Measurements from ENCODE around the gene SLC46A3.

Gene SLC46A3, protein sequence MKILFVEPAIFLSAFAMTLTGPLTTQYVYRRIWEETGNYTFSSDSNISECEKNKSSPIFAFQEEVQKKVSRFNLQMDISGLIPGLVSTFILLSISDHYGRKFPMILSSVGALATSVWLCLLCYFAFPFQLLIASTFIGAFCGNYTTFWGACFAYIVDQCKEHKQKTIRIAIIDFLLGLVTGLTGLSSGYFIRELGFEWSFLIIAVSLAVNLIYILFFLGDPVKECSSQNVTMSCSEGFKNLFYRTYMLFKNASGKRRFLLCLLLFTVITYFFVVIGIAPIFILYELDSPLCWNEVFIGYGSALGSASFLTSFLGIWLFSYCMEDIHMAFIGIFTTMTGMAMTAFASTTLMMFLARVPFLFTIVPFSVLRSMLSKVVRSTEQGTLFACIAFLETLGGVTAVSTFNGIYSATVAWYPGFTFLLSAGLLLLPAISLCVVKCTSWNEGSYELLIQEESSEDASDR

DNA sequence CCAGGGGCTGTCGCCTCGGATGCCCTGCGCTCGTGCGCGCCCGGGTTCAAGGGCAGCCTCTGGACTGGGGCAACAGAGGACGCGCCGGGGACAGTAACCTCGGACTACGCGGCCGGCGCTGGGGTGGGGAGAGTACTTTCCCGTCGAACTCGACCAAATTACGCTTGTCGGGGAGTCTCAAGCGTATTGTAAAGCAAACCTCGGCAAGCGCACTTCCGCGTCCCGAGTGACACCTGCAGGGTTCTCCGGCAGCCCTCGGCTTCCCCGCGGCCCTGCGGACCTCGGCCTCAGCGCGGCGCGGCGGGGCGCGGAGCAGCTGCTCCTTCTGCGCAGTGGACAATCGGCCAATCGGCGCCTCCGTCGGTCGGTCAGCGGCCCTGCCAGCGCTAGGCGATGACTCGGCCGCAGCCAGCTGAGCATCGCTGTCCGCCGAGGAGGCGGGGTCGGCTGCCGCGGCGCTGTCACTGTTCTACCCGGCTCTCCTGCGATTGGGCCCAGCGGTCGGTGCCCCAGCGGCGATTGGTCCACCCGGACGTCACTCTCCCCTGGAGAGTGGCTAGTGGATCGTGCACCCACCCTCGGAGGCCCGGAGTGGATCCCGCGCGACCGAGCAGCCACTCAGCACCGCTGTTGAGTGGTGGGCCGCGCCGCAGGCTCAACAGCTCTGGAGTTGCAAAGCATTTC, at the start of gene SLC46A3:
TSS of gene SLC46A3 (minus strand) at position 428 of the 684 bp plus-strand sequence. CDS start 972 bp downstream, outside the sequence.
- no peak for TF ChIP-seq CTCF (IDR thresholded peaks at IDR 0.05; ENCODE audit: low read length, missing control alignments)
- peak within 1 kb of the TSS; percentile 72 for H3K4me3 ChIP-seq (replicated peaks; ENCODE audit: low read depth, low read length)
- DNase-seq (ENCODE audit: low read depth), result peak; percentile 99

- no peak for DNase-seq (ENCODE audit: low read depth)
- TF ChIP-seq CTCF (IDR thresholded peaks at IDR 0.05; ENCODE audit: low read length, missing control alignments), result no peak
- H3K4me3 ChIP-seq (replicated peaks; ENCODE audit: low read depth, low read length), result no peak overlapping the region
These were observed 45.1 kb upstream of the SLC46A3 start for GRCh38 chr13:28763887-28764286.

GRCh38 chr13:28761586-28761985, 42.8 kb upstream of the SLC46A3 start:
- H3K4me3 ChIP-seq (replicated peaks; ENCODE audit: low read depth, low read length), result no peak overlapping the region
- no peak for DNase-seq (ENCODE audit: low read depth)
- TF ChIP-seq CTCF (IDR thresholded peaks at IDR 0.05; ENCODE audit: low read length, missing control alignments), result no peak

DNA sequence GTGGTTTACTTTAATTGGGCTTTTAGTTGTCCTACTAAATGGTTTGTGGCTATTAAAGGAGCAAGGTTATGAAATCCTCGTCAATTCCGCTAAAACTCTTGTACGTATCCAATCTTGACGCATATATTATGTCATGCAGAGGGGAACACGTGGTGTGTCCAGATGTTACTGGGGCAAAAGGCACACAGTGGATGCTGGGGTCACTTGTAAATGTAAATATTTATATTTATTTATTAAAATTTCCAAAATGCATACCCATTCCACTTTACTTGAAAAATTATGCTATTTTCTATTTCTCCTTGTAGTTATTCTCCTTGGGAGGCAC, 36.7 kb upstream of the SLC46A3 start:
- H3K4me3 ChIP-seq (replicated peaks; ENCODE audit: low read depth, low read length), result no peak overlapping the region

DNA sequence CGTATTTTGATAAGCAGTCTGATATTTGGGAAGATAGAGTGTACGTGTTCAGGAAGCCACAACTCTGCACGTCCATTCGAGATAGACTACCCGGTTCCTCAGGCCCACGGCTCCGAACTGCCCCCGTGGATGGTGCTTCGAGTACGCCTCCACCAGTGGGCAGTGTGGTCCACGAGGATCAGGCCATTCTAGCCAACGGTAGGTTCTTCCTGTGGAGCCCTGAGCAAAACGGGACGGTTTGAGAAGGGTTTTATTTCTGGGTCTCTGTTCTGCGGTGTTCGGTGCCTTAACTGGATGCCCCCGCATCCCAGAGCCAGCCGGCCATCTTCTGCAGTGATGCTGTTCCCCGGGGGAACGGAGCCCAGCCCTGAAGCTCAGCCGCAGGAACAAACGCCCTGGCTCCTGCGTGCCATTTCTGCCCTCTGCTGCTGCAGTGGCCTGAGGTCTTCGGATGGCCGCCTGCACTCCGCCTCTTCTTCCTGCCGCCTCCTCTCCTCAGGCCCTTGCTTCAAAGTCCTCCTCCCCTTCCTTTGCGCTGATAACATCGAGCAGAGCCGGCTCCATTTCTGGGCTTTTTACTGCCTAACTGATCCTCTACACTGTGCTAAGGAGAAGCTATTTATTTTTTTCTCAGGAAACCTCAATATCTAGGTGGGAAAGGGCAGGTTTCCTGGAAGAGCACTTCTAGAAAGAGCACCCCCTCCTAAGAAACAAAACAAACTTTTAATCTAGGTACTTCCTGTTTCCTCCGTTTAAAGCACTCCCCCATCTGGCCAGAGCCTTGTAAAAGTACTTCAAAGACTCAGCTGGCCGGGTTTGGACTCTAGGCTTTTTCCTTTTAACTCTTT, 36.2 kb upstream of the SLC46A3 start:
- peak; percentile 30 for TF ChIP-seq CTCF (IDR thresholded peaks at IDR 0.05; ENCODE audit: low read length, missing control alignments)
- no peak overlapping the region for H3K4me3 ChIP-seq (replicated peaks; ENCODE audit: low read depth, low read length)
- DNase-seq (ENCODE audit: low read depth), result peak; percentile 68

More for the DNA sequence above, 36.7 kb upstream of the SLC46A3 start:
- no peak for TF ChIP-seq CTCF (IDR thresholded peaks at IDR 0.05; ENCODE audit: low read length, missing control alignments)
- DNase-seq (ENCODE audit: low read depth), result no peak

GRCh38 chr13:28753946-28754345, 35.2 kb upstream of the SLC46A3 start:
- no peak for DNase-seq (ENCODE audit: low read depth)
- TF ChIP-seq CTCF (IDR thresholded peaks at IDR 0.05; ENCODE audit: low read length, missing control alignments), result no peak
- H3K4me3 ChIP-seq (replicated peaks; ENCODE audit: low read depth, low read length), result no peak overlapping the region

Measured in fibroblast of pulmonary artery (primary cell).